Tibial nerve (tissue), 4 donors: ENCODE measurements around the gene MGST2.

Experiments used
- CTCF ChIP-seq, 5 experiments: fragments of 200-600 bp in 3 of 5; fragments of 450-650 bp in 2 of 5; sonication (generic) in 3 of 5; IDR thresholded peaks; one replicate each; pipeline ENCODE4 v1.5.1; 2016 to 2019; ENCODE audit warnings: antibody characterized with exemption in 5 of 5, mild to moderate bottlenecking in 3 of 5, moderate library complexity in 2 of 5
- EP300 ChIP-seq, 2 donors: sonication (generic); formaldehyde crosslinking; IDR thresholded peaks; one replicate each; pipeline ENCODE4 v1.6.1; 2017; ENCODE audit warnings: antibody characterized with exemption in 2 of 2, mild to moderate bottlenecking in 1 of 2
- POLR2A ChIP-seq, 2 donors: fragments of 450-650 bp; IDR thresholded peaks; one replicate each; pipeline ENCODE4 v1.6.1; 2017; ENCODE audit warnings: antibody characterized with exemption in 2 of 2, mild to moderate bottlenecking in 2 of 2, moderate library complexity in 2 of 2

GRCh38 chr4:139635966-139636365 is 29.7 kb upstream of the MGST2 start:
- TF ChIP-seq CTCF (IDR thresholded peaks at IDR 0.05) (no peak), POLR2A (IDR thresholded peaks at IDR 0.05) (no peak), EP300 (IDR thresholded peaks at IDR 0.05) (no peak)
